ENCODE measurements around the gene NBEA.
"Not testable (repeated sequence)": the region's sequence is repeated elsewhere in the genome, so short reads cannot be mapped to it uniquely, and the experiment has no call there.

Gene NBEA

GRCh38 chr13:34944274-34944634 lies 2.2 kb downstream of the NBEA start:
- in situ Hi-C loops (cut with MboI; ENCODE audit: low sequenced_read_pairs), result no loop called here

GRCh38 chr13:34944751-34945150 lies 2.7 kb downstream of the NBEA start:
- in situ Hi-C loops (cut with MboI; ENCODE audit: low sequenced_read_pairs), result no loop called here

DNA sequence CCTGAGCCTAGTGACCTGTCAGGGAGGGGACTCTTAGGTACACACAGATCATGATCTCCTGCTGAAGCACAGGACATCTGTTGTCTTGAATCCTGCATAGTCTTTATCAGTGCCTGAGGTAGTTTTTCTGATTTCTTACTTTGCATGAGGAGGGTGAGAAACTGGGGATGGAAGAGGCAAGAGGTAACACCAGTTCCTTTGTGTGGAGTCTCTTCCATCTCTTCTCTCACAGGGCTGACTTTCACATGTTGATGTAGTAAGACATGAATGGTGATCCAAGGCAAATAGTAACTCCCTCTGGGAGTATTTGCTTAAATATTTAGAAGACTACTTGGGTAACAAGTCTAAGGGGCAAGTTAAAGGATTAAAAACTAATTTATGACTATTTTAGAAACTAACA lies 9.5 kb downstream of the NBEA start:
- in situ Hi-C loops (cut with MboI; ENCODE audit: low sequenced_read_pairs), result no loop called here

GRCh38 chr13:34959489-34959888 lies 17.4 kb downstream of the NBEA start:
- in situ Hi-C loops (cut with MboI; ENCODE audit: low sequenced_read_pairs), result no loop called here

GRCh38 chr13:34964558-34964957 lies 22.5 kb downstream of the NBEA start:
- in situ Hi-C loops (cut with MboI; ENCODE audit: low sequenced_read_pairs), result no loop called here

DNA sequence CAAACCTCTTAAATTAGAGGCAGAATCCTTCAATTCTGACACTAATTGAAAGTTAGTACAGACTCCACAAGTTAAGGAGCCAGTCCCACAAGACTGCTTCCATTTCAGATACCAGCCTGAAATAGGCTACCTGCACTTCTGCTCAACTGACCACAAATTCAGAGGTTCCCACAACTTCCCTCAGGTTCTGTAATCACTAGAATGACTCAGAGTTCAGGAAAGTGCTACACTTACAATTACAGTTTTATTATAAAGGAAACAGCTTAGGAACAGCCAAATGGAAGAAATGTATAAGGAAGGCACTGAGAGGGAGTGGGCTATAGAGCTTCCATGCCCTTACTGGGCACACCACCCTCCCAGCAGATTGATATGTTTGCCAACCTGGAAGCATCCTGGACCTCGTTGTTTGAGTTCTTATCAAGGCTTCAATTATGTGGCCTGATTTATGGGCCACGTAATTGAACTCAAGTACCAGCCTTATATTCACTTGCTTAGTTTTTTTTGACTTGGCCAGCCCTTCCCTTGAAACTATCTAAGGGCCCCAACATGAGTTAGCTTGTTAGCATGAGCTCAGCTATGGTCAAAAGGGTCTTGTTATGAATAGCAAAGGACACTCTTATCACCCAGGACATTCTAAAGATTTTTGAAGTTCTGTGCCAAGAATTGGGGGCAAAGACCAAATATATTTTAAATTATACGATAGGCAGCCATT lies 25.9 kb downstream of the NBEA start:
- in situ Hi-C loops (cut with MboI; ENCODE audit: low sequenced_read_pairs), result no loop called here

DNA sequence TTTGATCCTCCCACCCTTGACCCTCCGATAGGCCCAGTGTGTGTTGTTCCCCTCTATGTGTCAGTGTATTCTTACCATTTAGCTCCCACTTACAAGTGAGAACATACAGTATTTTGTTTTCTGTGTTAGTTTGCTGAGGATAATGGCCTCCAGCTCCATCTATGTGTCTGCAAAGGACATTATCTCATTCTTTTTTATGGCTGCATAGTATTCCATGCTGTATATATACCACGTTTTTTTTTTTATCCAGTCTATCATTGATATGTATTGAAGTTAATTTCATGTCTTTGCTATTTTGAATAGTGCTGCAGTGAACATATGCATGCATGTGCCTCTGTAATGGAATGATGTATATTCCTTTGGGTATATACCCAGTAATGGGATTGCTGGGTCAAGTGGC lies 27.5 kb downstream of the NBEA start:
- in situ Hi-C loops (cut with MboI; ENCODE audit: low sequenced_read_pairs), result not testable (repeated sequence)

DNA sequence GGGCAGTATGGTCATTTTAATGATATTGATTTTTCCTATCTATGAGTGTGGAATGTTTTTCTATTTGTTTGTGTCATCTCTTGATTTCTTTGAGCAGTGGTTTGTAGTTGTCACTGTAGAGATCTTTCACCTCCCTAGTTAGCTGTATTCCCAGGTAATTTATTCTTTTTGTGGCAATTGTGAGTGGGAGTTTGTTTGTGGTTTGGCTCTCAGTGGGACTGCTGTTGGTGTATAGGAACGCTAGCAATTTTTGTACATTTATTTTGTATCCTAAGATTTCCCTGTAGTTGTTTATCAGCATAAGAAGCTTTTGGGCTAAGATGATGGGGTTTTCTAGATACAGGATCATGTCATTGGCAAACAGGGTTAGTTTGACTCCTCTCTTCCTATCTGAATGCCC lies 28.9 kb downstream of the NBEA start:
- in situ Hi-C loops (cut with MboI; ENCODE audit: low sequenced_read_pairs), result no loop called here

- in situ Hi-C loops (cut with MboI; ENCODE audit: low sequenced_read_pairs), result no loop called here
Observed at GRCh38 chr13:34971473-34971872, 29.4 kb downstream of the NBEA start.

DNA sequence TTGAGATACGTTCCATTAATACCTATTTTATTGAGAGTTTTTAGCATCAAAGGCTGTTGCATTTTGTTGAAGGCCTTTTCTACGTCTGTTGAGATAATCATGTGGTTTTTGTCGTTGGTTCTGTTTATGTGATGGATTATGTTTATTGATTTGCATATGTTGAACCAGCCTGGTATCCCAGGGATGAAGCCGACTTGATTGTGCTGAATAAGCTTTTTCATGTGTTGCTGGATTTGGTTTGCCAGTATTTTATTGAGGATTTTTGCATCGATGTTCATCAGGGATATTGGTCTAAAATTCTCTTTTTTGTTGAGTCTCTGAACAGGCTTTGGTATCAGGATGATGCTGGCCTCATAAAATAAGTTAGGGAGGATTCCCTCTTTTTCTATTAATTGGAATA lies 43.1 kb downstream of the NBEA start:
- in situ Hi-C loops (cut with MboI; ENCODE audit: low sequenced_read_pairs), result not testable (repeated sequence)

- in situ Hi-C loops (cut with MboI; ENCODE audit: low sequenced_read_pairs), result no loop called here
Observed at GRCh38 chr13:34988330-34988791, 46.3 kb downstream of the NBEA start.

DNA sequence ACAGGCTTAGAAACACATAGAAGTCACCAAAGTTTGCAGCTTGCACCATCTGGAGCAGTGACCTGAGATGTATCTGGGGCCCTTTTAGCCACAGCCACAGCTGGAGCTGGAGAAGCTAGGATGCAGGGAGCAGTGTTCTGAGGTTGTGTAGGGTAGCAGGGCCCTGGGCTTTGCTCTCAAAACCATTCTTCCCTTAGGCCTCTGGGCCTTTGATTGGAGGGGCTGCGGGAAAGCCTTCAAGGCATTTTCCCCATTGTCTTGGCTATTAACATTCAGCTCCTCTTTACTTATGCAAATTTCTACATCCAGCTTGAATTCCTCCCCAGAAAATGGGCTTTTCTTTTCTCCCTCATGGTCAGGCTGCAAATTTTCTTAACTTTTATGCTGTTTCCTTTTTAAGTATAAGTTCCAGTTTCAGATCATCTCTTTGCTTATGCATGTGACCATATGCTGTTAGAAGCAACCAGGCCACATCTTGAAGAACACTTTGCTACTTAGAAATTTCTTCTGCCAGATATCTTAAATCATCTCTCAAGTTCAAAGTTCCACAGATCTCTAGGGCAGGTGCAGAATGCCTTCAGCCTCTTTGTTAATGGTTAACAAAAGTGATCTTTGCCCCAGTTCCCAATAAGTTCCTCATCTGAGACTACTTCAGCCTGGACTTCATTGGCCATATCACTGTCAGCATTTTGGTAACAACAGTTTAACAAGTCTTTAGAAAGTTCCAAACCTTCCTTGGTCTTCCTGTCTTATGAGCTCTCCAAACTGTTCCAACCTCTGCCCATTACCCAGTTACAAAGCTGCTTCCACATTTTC lies 48.5 kb downstream of the NBEA start:
- in situ Hi-C loops (cut with MboI; ENCODE audit: low sequenced_read_pairs), result no loop called here

- in situ Hi-C loops (cut with MboI; ENCODE audit: low sequenced_read_pairs), result no loop called here
Observed at GRCh38 chr13:34993470-34993869, 51.4 kb downstream of the NBEA start.

DNA sequence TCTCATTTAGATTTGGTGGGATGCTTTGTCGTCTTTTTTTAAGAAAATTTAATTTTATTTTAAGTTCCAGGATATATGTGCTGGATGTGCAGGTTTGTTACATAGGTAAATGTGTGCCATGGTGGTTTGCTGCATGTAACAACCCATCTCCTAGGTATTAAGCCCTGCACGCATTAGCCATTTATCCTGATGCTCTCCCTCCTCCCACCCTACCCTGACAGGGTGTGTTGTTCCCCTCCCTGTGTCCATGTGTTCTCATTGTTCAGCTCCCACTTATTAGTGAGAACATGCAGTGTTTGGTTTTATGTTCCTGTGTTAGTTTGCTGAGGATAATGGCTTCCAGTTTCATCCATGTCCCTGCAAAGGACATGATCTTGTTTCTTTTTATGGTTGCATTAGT lies 61.7 kb downstream of the NBEA start:
- in situ Hi-C loops (cut with MboI; ENCODE audit: low sequenced_read_pairs), result not testable (repeated sequence)

DNA sequence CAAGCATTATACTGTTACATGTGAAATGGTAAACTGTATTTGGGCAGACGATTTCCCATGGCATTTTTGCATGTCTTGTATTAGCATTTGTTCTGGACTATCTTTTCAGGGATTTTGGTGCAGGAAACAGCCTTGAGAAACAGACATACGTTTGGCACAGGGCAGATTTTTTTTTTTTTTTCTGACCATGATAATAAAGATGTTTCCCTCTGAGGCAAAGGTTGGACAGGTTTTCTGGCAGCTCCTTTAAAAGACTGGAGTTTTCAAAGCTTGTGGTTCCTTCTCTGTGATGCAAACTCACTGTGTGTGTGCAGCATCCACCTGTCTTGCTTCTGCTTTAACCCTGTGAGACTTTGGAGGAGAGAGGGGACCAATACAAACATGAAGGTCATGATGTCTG lies 63.0 kb downstream of the NBEA start:
- in situ Hi-C loops (cut with MboI; ENCODE audit: low sequenced_read_pairs), result no loop called here

GRCh38 chr13:35014606-35015213 lies 72.6 kb downstream of the NBEA start:
- in situ Hi-C loops (cut with MboI; ENCODE audit: low sequenced_read_pairs), result no loop called here

- in situ Hi-C loops (cut with MboI; ENCODE audit: low sequenced_read_pairs), result no loop called here
Observed at GRCh38 chr13:35016362-35017112, 74.5 kb downstream of the NBEA start.

DNA sequence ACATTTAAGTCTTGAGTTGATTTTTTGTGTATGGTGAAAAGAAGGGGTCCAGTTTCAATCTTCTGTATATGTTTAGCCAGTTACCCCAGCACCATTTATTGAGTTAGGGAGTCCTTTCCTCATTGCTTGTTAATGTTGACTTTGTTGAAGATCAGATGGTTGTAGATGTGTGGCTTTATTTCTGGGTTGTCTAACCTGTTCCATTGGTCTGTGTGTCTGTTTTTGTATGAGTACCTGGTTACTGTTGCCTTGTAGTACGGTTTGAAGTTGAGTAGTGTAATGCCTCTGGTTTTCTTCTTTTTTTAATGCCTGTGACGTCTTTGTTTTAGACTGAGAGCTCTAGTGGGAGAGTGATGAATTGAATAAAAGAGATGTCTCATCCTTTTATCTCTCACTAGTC lies 83.2 kb downstream of the NBEA start:
- in situ Hi-C loops (cut with MboI; ENCODE audit: low sequenced_read_pairs), result no loop called here

- in situ Hi-C loops (cut with MboI; ENCODE audit: low sequenced_read_pairs), result no loop called here
Observed at GRCh38 chr13:35028338-35028867, 86.3 kb downstream of the NBEA start.

- in situ Hi-C loops (cut with MboI; ENCODE audit: low sequenced_read_pairs), result no loop called here
Observed at GRCh38 chr13:35039012-35039411, 96.9 kb downstream of the NBEA start.

DNA sequence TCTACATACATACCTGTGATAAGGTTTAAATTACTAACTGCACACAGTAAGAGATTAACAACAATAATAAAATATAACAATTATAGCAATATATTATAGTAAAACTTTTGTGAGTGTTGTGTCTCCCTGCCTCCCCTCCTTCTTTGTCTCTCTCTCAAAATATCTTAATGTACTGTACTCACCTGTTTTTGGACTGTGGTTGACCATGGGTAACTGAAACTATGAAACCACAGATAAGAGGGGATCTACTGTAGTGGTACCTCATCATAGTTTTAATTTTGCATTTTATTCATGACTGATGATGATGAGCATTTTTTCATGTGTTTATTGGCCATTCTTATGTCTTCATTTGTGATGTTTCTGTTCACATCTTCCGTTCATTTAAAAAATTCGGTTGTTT lies 104.5 kb downstream of the NBEA start:
- in situ Hi-C loops (cut with MboI; ENCODE audit: low sequenced_read_pairs), result no loop called here
